ENCODE data around the gene TTYH1.

The TTYH1 gene

DNA sequence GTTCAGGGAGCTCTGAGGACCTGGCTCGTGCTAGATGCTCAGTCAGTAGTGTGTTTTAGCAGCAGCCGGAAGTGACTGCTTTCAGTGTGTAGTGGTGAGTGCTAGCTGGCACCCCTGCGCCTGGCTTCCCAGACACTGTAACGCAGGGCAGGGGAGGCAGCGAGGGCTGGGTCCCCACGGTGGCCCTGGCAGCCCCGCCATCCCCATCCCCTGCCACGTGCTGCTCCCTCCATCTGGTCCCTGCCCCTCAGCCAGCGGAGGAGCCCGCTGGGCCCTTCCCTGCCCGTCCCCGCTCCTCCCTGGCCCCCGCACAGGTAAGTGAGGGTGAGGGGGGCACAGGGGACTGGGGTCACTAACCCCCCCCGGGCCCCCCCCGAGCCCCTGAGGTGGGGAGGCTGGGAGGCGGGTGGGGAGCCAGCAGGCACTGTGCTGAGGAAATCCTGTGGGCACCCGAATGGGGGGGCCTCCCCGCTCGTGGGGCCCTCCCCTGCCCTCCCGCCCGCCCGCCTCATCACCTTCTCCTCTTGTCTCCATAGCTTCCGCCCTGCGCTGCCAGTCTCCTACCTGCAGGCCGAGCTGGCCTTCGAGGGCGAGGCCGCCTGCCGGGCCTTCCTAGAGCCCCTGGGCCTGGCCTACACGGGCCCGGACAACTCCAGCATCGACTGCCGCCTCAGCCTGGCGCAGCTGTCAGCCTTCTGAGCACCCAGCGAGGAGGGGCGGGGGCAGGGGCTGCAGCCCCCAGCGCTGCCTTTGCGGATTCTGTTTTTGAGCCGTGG lies 45.2 kb downstream of the TTYH1 start:
- no peaks in the 10 kb centered on the region for H3K27me3 ChIP-seq (ENCODE audit: low read depth, low read length)
- no peak overlapping the region for H3K9ac ChIP-seq (ENCODE audit: low read length)
- H3K9me3 ChIP-seq (ENCODE audit: insufficient read depth, low read length), result no peaks in the 10 kb centered on the region
- H3K27ac ChIP-seq (ENCODE audit: low read length), result no peak overlapping the region
- H3K4me2 ChIP-seq (ENCODE audit: low read length), result no peak overlapping the region
- H4K20me1 ChIP-seq (ENCODE audit: insufficient read depth, low read length), result peaks cover 28% of the 10 kb centered on the region
- H3K36me3 ChIP-seq (replicated peaks; ENCODE audit: low read depth, low read length), result peaks cover 65% of the 10 kb centered on the region
- TF ChIP-seq CTCF (IDR thresholded peaks at IDR 0.05; ENCODE audit: low read depth, low read length) (no peak), EZH2phosphoT487 (IDR thresholded peaks at IDR 0.05; ENCODE audit: low read depth) (no peak)
- peaks cover 14% of the 10 kb centered on the region; the same call in 1 of the 2 replicates for H3K79me2 ChIP-seq (ENCODE audit: low read length)
- H3K4me3 ChIP-seq (ENCODE audit: low read length), result no peak overlapping the region
- H3K4me1 ChIP-seq (ENCODE audit: low read length), result peaks cover 10% of the 10 kb centered on the region
- no peak overlapping the region for H2AFZ ChIP-seq (ENCODE audit: low read depth, low read length)

GRCh38 chr19:54461210-54461609 lies 45.9 kb downstream of the TTYH1 start:
- Histone ChIP-seq H4K20me1 (ENCODE audit: insufficient read depth, low read length) (peaks cover 27% of the 10 kb centered on the region), H3K36me3 (replicated peaks; ENCODE audit: low read depth, low read length) (peaks cover 57% of the 10 kb centered on the region), H2AFZ (ENCODE audit: low read depth, low read length) (no peak overlapping the region), H3K4me3 (ENCODE audit: low read length) (no peak overlapping the region), H3K4me2 (ENCODE audit: low read length) (no peak overlapping the region), H3K9ac (ENCODE audit: low read length) (no peak overlapping the region), H3K27me3 (ENCODE audit: low read depth, low read length) (no peaks in the 10 kb centered on the region), H3K27ac (ENCODE audit: low read length) (no peak overlapping the region), H3K79me2 (ENCODE audit: low read length) (peaks cover 14% of the 10 kb centered on the region; the same call in 1 of the 2 replicates), H3K9me3 (ENCODE audit: insufficient read depth, low read length) (no peaks in the 10 kb centered on the region), H3K4me1 (ENCODE audit: low read length) (peaks cover 10% of the 10 kb centered on the region)
- TF ChIP-seq CTCF (IDR thresholded peaks at IDR 0.05; ENCODE audit: low read depth, low read length), result no peak
- no peak for TF ChIP-seq EZH2phosphoT487 (IDR thresholded peaks at IDR 0.05; ENCODE audit: low read depth)

DNA sequence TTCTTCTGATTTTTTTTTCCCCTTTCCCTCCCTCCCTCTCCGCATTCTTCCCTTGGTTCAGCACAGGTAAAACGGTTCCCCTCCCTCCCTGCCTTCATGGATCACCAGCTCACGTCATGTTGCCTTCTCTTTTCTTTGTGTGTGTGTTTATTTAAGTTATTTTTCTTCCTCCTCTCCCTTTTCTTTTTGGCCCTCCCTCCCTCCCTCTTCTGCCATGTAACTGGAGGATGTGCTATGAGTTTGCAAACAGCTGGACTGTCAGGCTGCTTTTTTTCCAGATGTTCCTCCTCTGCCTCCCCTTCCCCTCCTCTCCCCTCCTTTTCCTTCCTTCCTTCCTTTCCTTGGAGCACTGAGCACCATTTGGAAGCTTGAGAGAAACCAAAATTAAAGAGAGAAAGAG lies 46.3 kb downstream of the TTYH1 start:
- H3K4me2 ChIP-seq (ENCODE audit: low read length), result no peak overlapping the region
- H3K27me3 ChIP-seq (ENCODE audit: low read depth, low read length), result no peaks in the 10 kb centered on the region
- no peak overlapping the region for H3K27ac ChIP-seq (ENCODE audit: low read length)
- no peaks in the 10 kb centered on the region for H3K9me3 ChIP-seq (ENCODE audit: insufficient read depth, low read length)
- H2AFZ ChIP-seq (ENCODE audit: low read depth, low read length), result no peak overlapping the region
- H3K4me3 ChIP-seq (ENCODE audit: low read length), result no peak overlapping the region
- TF ChIP-seq EZH2phosphoT487 (IDR thresholded peaks at IDR 0.05; ENCODE audit: low read depth) (no peak), CTCF (IDR thresholded peaks at IDR 0.05; ENCODE audit: low read depth, low read length) (no peak)
- H3K4me1 ChIP-seq (ENCODE audit: low read length), result peaks cover 10% of the 10 kb centered on the region
- peaks cover 14% of the 10 kb centered on the region; the same call in 1 of the 2 replicates for H3K79me2 ChIP-seq (ENCODE audit: low read length)
- peaks cover 27% of the 10 kb centered on the region for H4K20me1 ChIP-seq (ENCODE audit: insufficient read depth, low read length)
- no peak overlapping the region for H3K9ac ChIP-seq (ENCODE audit: low read length)
- peaks cover 53% of the 10 kb centered on the region for H3K36me3 ChIP-seq (replicated peaks; ENCODE audit: low read depth, low read length)

DNA sequence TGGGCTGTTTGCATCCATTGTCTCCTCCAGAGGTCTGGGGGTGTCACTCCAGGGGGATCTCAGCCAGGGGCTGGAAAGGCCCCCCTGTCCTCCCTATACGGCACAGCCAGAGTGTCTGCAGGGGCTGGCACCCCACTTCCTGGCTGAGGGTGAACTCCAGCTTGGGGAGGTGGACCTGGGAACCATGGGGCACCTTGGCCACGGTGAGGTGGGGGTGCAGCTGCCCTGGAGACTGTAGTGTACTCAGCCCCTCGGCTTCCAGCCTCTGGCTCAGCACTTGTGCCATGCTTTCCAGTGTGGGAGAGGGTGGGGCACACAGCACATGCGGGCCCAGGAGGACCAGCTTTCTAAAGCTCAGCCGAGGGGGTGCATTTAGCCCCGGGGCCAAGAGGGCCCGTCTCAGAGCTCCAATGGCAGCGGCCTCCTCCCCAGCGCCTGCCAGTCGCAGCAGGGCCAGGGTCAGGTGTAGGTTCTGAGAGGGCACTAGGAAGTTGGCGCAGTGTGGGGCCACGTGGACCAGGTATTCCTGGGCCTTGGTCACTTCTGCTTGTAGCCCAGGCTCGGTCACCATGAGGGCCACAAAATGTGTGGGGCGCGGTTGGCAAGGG lies 46.9 kb downstream of the TTYH1 start:
- no peaks in the 10 kb centered on the region for H3K27me3 ChIP-seq (ENCODE audit: low read depth, low read length)
- TF ChIP-seq EZH2phosphoT487 (IDR thresholded peaks at IDR 0.05; ENCODE audit: low read depth) (no peak), CTCF (IDR thresholded peaks at IDR 0.05; ENCODE audit: low read depth, low read length) (no peak)
- peaks cover 10% of the 10 kb centered on the region for H3K4me1 ChIP-seq (ENCODE audit: low read length)
- no peak overlapping the region for H3K27ac ChIP-seq (ENCODE audit: low read length)
- H3K9ac ChIP-seq (ENCODE audit: low read length), result no peak overlapping the region
- H3K9me3 ChIP-seq (ENCODE audit: insufficient read depth, low read length), result no peaks in the 10 kb centered on the region
- no peak overlapping the region for H2AFZ ChIP-seq (ENCODE audit: low read depth, low read length)
- H3K4me2 ChIP-seq (ENCODE audit: low read length), result no peak overlapping the region
- no peak overlapping the region for H3K4me3 ChIP-seq (ENCODE audit: low read length)
- peaks cover 48% of the 10 kb centered on the region for H3K36me3 ChIP-seq (replicated peaks; ENCODE audit: low read depth, low read length)
- peaks cover 27% of the 10 kb centered on the region for H4K20me1 ChIP-seq (ENCODE audit: insufficient read depth, low read length)
- peaks cover 14% of the 10 kb centered on the region; the same call in 1 of the 2 replicates for H3K79me2 ChIP-seq (ENCODE audit: low read length)
